Liver (tissue), 9 donors: Measurements from ENCODE around the gene PLCG2. TPM values are rescaled to one million over a fixed set of nuclear protein-coding genes. Genes with fewer than 3 reads are reported as not detected.
A peak's percentile ranks its signal among the peaks of the same experiment; 100 is the strongest.

Source experiments
- DNase-seq: peaks from one replicate; pipeline ENCODE4 v3.0.0-alpha.2; 2017; ENCODE audit warnings: low spot score
- H3K27ac ChIP-seq, 2 donors: one replicate each; pipeline ENCODE4 v1.7.0; 2013; ENCODE audit warnings: inconsistent platforms in 2 of 2, low read length in 2 of 2, control low read depth in 1 of 2, low read depth in 1 of 2, mild to moderate bottlenecking in 1 of 2
- H3K27me3 ChIP-seq, 4 donors: one replicate each; pipeline versions ENCODE4 v1.6.1 to v1.7.0; 2013; ENCODE audit warnings: low read length in 3 of 4, inconsistent platforms in 1 of 4, mild to moderate bottlenecking in 1 of 4, moderate library complexity in 1 of 4; ENCODE audit not compliant: control insufficient read depth in 4 of 4, insufficient read depth in 4 of 4
- H3K36me3 ChIP-seq, 4 donors: one replicate each; pipeline versions ENCODE4 v1.6.1 to v1.7.0; 2013; ENCODE audit warnings: low read length in 3 of 4, mild to moderate bottlenecking in 3 of 4, low read depth in 1 of 4, moderate library complexity in 1 of 4; ENCODE audit not compliant: control insufficient read depth in 4 of 4, insufficient read depth in 3 of 4
- H3K4me1 ChIP-seq, 4 donors: one replicate each; pipeline versions ENCODE4 v1.6.1 to v1.7.0; 2013; ENCODE audit warnings: low read length in 3 of 4, mild to moderate bottlenecking in 3 of 4, moderate library complexity in 1 of 4; ENCODE audit not compliant: control insufficient read depth in 4 of 4, insufficient read depth in 4 of 4
- H3K4me3 ChIP-seq, 3 donors: one replicate each; pipeline versions ENCODE4 v1.6.1 to v1.7.0; 2013; ENCODE audit warnings: low read length in 3 of 3, control low read depth in 1 of 3, low read depth in 1 of 3, mild to moderate bottlenecking in 1 of 3
- H3K9ac ChIP-seq, 2 donors: one replicate each; pipeline ENCODE4 v1.7.0; 2013; ENCODE audit warnings: low read length in 2 of 2, mild to moderate bottlenecking in 2 of 2, moderate library complexity in 2 of 2, control low read depth in 1 of 2, low read depth in 1 of 2
- H3K9me3 ChIP-seq, 4 donors: one replicate each; pipeline versions ENCODE4 v1.6.1 to v1.7.0; 2013; ENCODE audit warnings: low read length in 3 of 4; ENCODE audit not compliant: control insufficient read depth in 4 of 4
- ATF3 ChIP-seq: IDR thresholded peaks from 2 replicates; pipeline ENCODE4 v1.6.1; 2016; ENCODE audit warnings: antibody characterized with exemption
- CTCF ChIP-seq: fragments of 150-350 bp; IDR thresholded peaks from 2 replicates; pipeline ENCODE4 v1.5.1; 2017; ENCODE audit warnings: improper control_type of control experiment, low read depth, low read length; ENCODE audit not compliant: missing input control
- EGR1 ChIP-seq, 2 donors: IDR thresholded peaks; 2 replicates each; pipeline ENCODE4 v1.6.1; 2016 to 2018; ENCODE audit warnings: antibody characterized with exemption in 2 of 2, low read depth in 2 of 2
- FOXA1 ChIP-seq: IDR thresholded peaks from 2 replicates; pipeline ENCODE4 v1.6.1; 2016; ENCODE audit warnings: antibody characterized with exemption
- FOXA2 ChIP-seq: IDR thresholded peaks from 2 replicates; pipeline ENCODE4 v1.6.1; 2016; ENCODE audit warnings: antibody characterized with exemption
- GABPA ChIP-seq, 2 donors: IDR thresholded peaks in 1 of 2; conservative IDR thresholded peaks in 1 of 2; 2 replicates each; pipeline ENCODE4 v1.6.1; 2016; ENCODE audit warnings: antibody characterized with exemption in 2 of 2, mild to moderate bottlenecking in 1 of 2, moderate library complexity in 1 of 2
- HNF4A ChIP-seq, 2 donors: conservative IDR thresholded peaks; 2 replicates each; pipeline ENCODE4 v1.6.1; 2016; ENCODE audit warnings: antibody characterized with exemption in 2 of 2, mild to moderate bottlenecking in 2 of 2
- HNF4G ChIP-seq: IDR thresholded peaks from 2 replicates; pipeline ENCODE4 v1.6.1; 2016; ENCODE audit warnings: antibody characterized with exemption
- JUND ChIP-seq, 2 donors: IDR thresholded peaks; 2 replicates each; pipeline ENCODE4 v1.6.1; 2016; ENCODE audit warnings: antibody characterized with exemption in 2 of 2
- MAX ChIP-seq: IDR thresholded peaks from 2 replicates; pipeline ENCODE4 v1.6.1; 2016; ENCODE audit warnings: antibody characterized with exemption
- NR2F2 ChIP-seq: IDR thresholded peaks from 2 replicates; pipeline ENCODE4 v1.6.1; 2016; ENCODE audit warnings: antibody characterized with exemption
- RAD21 ChIP-seq, 2 donors: IDR thresholded peaks; 2 replicates each; pipeline ENCODE4 v1.6.1; 2016; ENCODE audit warnings: antibody characterized with exemption in 2 of 2, mild to moderate bottlenecking in 2 of 2
- REST ChIP-seq: IDR thresholded peaks from 2 replicates; pipeline ENCODE4 v1.6.1; 2016; ENCODE audit warnings: antibody characterized with exemption, mild to moderate bottlenecking
- RXRA ChIP-seq, 2 donors: IDR thresholded peaks; 2 replicates each; pipeline ENCODE4 v1.6.1; 2017 to 2018; ENCODE audit warnings: antibody characterized with exemption in 2 of 2, mild to moderate bottlenecking in 1 of 2
- SP1 ChIP-seq: IDR thresholded peaks from 2 replicates; pipeline ENCODE4 v1.6.1; 2018; ENCODE audit warnings: antibody characterized with exemption, mild to moderate bottlenecking
- TAF1 ChIP-seq: conservative IDR thresholded peaks from 2 replicates; pipeline ENCODE4 v1.6.1; 2016; ENCODE audit warnings: antibody characterized with exemption, mild to moderate bottlenecking
- YY1 ChIP-seq: IDR thresholded peaks from 2 replicates; pipeline ENCODE4 v1.6.1; 2016; ENCODE audit warnings: antibody characterized with exemption, mild to moderate bottlenecking
- ZBTB33 ChIP-seq: IDR thresholded peaks from 2 replicates; pipeline ENCODE4 v1.6.1; 2016; ENCODE audit warnings: antibody characterized with exemption
- WGBS: extraction: QIAGEN DNeasy Blood & Tissue Kit; methylation state at CpG from one replicate; pipeline ENCODE4 v1.1.7; 2013; 5-methylcytosine and 5-hydroxymethylcytosine counted together
- polyA plus RNA-seq, 2 donors: library from polyadenylated mRNA; stranded (reverse) in 1 of 2; unstranded in 1 of 2; fragments of 200-250 nt in 1 of 2; fragments of >200 nt in 1 of 2; fragmentation: Nextera tagmentation in 1 of 2; extraction: Ambion mirVana in 1 of 2; gene quantifications; one replicate each; pipeline versions ENCODE4 v1.2.1 to v1.2.3, GENCODE V29; 2013 to 2015
- total RNA-seq, 2 donors: library from RNA; depleted of rRNA; stranded (reverse); fragments of >200 nt; gene quantifications; one replicate each; pipeline ENCODE4 v1.2.3, GENCODE V29; 2014
- donor health status: healthy.
- donor health status: healthy.
- donor health status: healthy.
- donor health status: healthy.
- donor health status: healthy.

PLCG2 gene
- total and polyA plus RNA-seq, 4 donors: 7.1 to 21.6 (median 15.8) TPM

GRCh38 chr16:81860287-81861266, 81.5 kb downstream of the PLCG2 start:
- Histone ChIP-seq H3K36me3 (peaks cover 0 to 3% (median 2%) of the 10 kb centered on the region in 4 donors), H3K27me3 (no peaks in the 10 kb centered on the region), H3K9ac (no peak overlapping the region), H3K4me1 (peaks cover 0 to 8% (median 0%) of the 10 kb centered on the region in 4 donors), H3K9me3 (no peaks in the 10 kb centered on the region), H3K27ac (no peak overlapping the region), H3K4me3 (no peak overlapping the region)
- no peak for DNase-seq
- WGBS: 81% methylated on average over 18 of the region's 18 CpGs
- peak; percentile 37 for TF ChIP-seq HNF4G
- no peak for TF ChIP-seq RAD21 (IDR thresholded peaks at IDR 0.05)
- TF ChIP-seq EGR1 (IDR thresholded peaks at IDR 0.05; ENCODE audit: low read depth in 2 of 2): no peak
- peak; percentile 48 to 72 for TF ChIP-seq HNF4A (conservative IDR thresholded peaks at IDR 0.05)
- TF ChIP-seq SP1: no peak

- TF ChIP-seq ATF3 (no peak), TAF1 (no peak), FOXA1 (no peak), MAX (no peak), REST (no peak), ZBTB33 (no peak), FOXA2 (no peak), EGR1 (IDR thresholded peaks at IDR 0.05; ENCODE audit: low read depth in 2 of 2) (no peak), YY1 (no peak), NR2F2 (no peak), RXRA (IDR thresholded peaks at IDR 0.05) (no peak), JUND (IDR thresholded peaks at IDR 0.05) (no peak), RAD21 (IDR thresholded peaks at IDR 0.05) (no peak), HNF4A (conservative IDR thresholded peaks at IDR 0.05) (no peak), SP1 (no peak), GABPA (IDR thresholded peaks at IDR 0.05 in 1 of 2, conservative IDR thresholded peaks at IDR 0.05 in 1 of 2) (no peak), HNF4G (no peak), CTCF (no peak)
- no peak overlapping the region for H3K9ac ChIP-seq
- H3K36me3 ChIP-seq: peaks cover 0 to 3% (median 1%) of the 10 kb centered on the region in 4 donors
- WGBS: 89% methylated on average over 10 of the region's 10 CpGs
- H3K4me3 ChIP-seq: no peak overlapping the region
- H3K4me1 ChIP-seq: peaks cover 0 to 8% (median 0%) of the 10 kb centered on the region in 4 donors
- H3K9me3 ChIP-seq: no peaks in the 10 kb centered on the region
- DNase-seq: no peak
- no peak overlapping the region for H3K27ac ChIP-seq
- no peaks in the 10 kb centered on the region for H3K27me3 ChIP-seq
These were observed 82.4 kb downstream of the PLCG2 start for GRCh38 chr16:81861503-81861902.
